A549 (cell line): ENCODE measurements around the gene ATP6V1A.

ENCODE experiments used
- CEBPB ChIP-seq, 2 experiments: fragments of >200 bp in 1 of 2; sonication (Bioruptor Twin) in 1 of 2; formaldehyde crosslinking in 1 of 2; IDR thresholded peaks; 2 replicates each; pipeline ENCODE4 v1.6.1; 2012 to 2016
- CTCF ChIP-seq: fragments of >200 bp; sonication (Bioruptor Twin); formaldehyde crosslinking; IDR thresholded peaks from 3 replicates; pipeline ENCODE4 v1.5.1; 2016
- EP300 ChIP-seq, 2 experiments: fragments of >200 bp; sonication (Bioruptor Twin); formaldehyde crosslinking; IDR thresholded peaks; 2 replicates in 1 of 2; 3 replicates in 1 of 2; pipeline ENCODE4 v1.6.1; 2016 to 2017
- GATA3 ChIP-seq: IDR thresholded peaks from 2 replicates; pipeline ENCODE4 v1.6.1; 2012; ENCODE audit warnings: borderline replicate concordance
- HDAC2 ChIP-seq: fragments of 200-600 bp; sonication (generic); IDR thresholded peaks from 2 replicates; pipeline ENCODE4 v1.6.1; 2016
- HOXA7 ChIP-seq: fragments of 250-450 bp; sonication (Bioruptor Pico); IDR thresholded peaks from 2 replicates; pipeline ENCODE4 v1.5.0; 2020; ENCODE audit warnings: mild to moderate bottlenecking, moderate library complexity
- HOXB13 ChIP-seq: fragments of 250-450 bp; sonication (Bioruptor Pico); IDR thresholded peaks from 2 replicates; pipeline ENCODE4 v1.5.0; 2020; ENCODE audit warnings: low read depth, mild to moderate bottlenecking, moderate library complexity
- NR3C1 ChIP-seq: fragments of >200 bp; sonication (Bioruptor Twin); formaldehyde crosslinking; IDR thresholded peaks from 3 replicates; pipeline ENCODE4 v1.6.1; 2017
- PBX3 ChIP-seq: IDR thresholded peaks from 2 replicates; pipeline ENCODE4 v1.6.1; 2012
- POLR2A ChIP-seq: IDR thresholded peaks from 2 replicates; pipeline ENCODE4 v1.6.1; 2012; ENCODE audit warnings: mild to moderate bottlenecking, low read length
- RAD21 ChIP-seq, 2 experiments: fragments of >200 bp in 1 of 2; sonication (Bioruptor Twin) in 1 of 2; formaldehyde crosslinking in 1 of 2; IDR thresholded peaks in 1 of 2; conservative IDR thresholded peaks in 1 of 2; 2 replicates in 1 of 2; 3 replicates in 1 of 2; pipeline ENCODE4 v1.6.1; 2012 to 2018; ENCODE audit warnings: inconsistent platforms in 1 of 2
- REST ChIP-seq: fragments of 200-600 bp; sonication (generic); IDR thresholded peaks from 2 replicates; pipeline ENCODE4 v1.6.1; 2016; ENCODE audit warnings: antibody characterized with exemption, mild to moderate bottlenecking, moderate library complexity
- SMC3 ChIP-seq: fragments of >200 bp; sonication (Bioruptor Twin); formaldehyde crosslinking; IDR thresholded peaks from 3 replicates; pipeline ENCODE4 v1.6.1; 2018; ENCODE audit warnings: inconsistent platforms
- SREBF2 ChIP-seq: fragments of 450-650 bp; IDR thresholded peaks from 2 replicates; pipeline ENCODE4 v1.6.1; 2014; ENCODE audit warnings: mild to moderate bottlenecking, moderate library complexity

- no peak for TF ChIP-seq EP300 (IDR thresholded peaks at IDR 0.05)
- no peak for TF ChIP-seq POLR2A
- peak; percentile 45; the same call in 2 of the 3 replicates for TF ChIP-seq SMC3
- peak; percentile 61 for TF ChIP-seq CTCF
- TF ChIP-seq NR3C1 = no peak
- TF ChIP-seq RAD21 (conservative IDR thresholded peaks at IDR 0.05 in 1 of 2, IDR thresholded peaks at IDR 0.05 in 1 of 2) = peak; percentile 48 to 58; a peak in 4 of 5 replicates
- TF ChIP-seq HDAC2 = no peak
- no peak for TF ChIP-seq PBX3
- no peak for TF ChIP-seq REST
- no peak for TF ChIP-seq HOXA7
- no peak for TF ChIP-seq SREBF2
- TF ChIP-seq GATA3 = no peak
- TF ChIP-seq CEBPB (IDR thresholded peaks at IDR 0.05) = no peak
- no peak for TF ChIP-seq HOXB13 (CRISPR knock-in tag)
Measured at GRCh38 chr3:113844622-113845222, 97.9 kb downstream of the ATP6V1A start.
